Breast epithelium (tissue), 3 donors: ENCODE data around the gene CLDN2.

Experiments used
- CTCF ChIP-seq, 3 donors: fragments of 450-650 bp; IDR thresholded peaks; one replicate each; pipeline ENCODE4 v1.5.1; 2016 to 2017; ENCODE audit warnings: antibody characterized with exemption in 3 of 3, mild to moderate bottlenecking in 3 of 3, moderate library complexity in 3 of 3
- POLR2A ChIP-seq: fragments of 450-650 bp; IDR thresholded peaks from one replicate; pipeline ENCODE4 v1.6.1; 2016; ENCODE audit warnings: antibody characterized with exemption, mild to moderate bottlenecking, moderate library complexity
- POLR2AphosphoS5 ChIP-seq, 3 donors: sonication (generic); formaldehyde crosslinking; IDR thresholded peaks; one replicate each; pipeline ENCODE4 v1.6.1; 2017; ENCODE audit warnings: antibody characterized with exemption in 3 of 3

GRCh38 chrX:106905064-106905708, 15.0 kb upstream of the CLDN2 start:
- TF ChIP-seq CTCF (IDR thresholded peaks at IDR 0.05) (no peak), POLR2A (no peak), POLR2AphosphoS5 (IDR thresholded peaks at IDR 0.05) (no peak)
